T-helper 2 cell treated with Interferon-gamma antibody and Interleukin-4, amounts not matched to agents 5 μg/mL and 100 μg/mL, for 36 hours (primary cell): ENCODE data around the gene STRIP2.
A peak's percentile ranks its signal among the peaks of the same experiment; 100 is the strongest.

Experiments
- DNase-seq: peaks from one replicate; pipeline ENCODE4 v3.0.0; 2021; ENCODE audit warnings: low spot score
- H3K27ac Mint-ChIP-seq: one replicate; pipeline ENCODE4 v1.8.0; 2021; ENCODE audit warnings: mild to moderate bottlenecking, mixed read lengths
- H3K27me3 Mint-ChIP-seq: one replicate; pipeline ENCODE4 v1.8.0; 2021; ENCODE audit warnings: low read depth, mixed read lengths
- H3K36me3 Mint-ChIP-seq: one replicate; pipeline ENCODE4 v1.8.0; 2021; ENCODE audit warnings: low read depth, mixed read lengths
- H3K4me1 Mint-ChIP-seq: one replicate; pipeline ENCODE4 v1.8.0; 2021; ENCODE audit warnings: low read depth, mixed read lengths
- H3K4me3 Mint-ChIP-seq: one replicate; pipeline ENCODE4 v1.8.0; 2022; ENCODE audit warnings: mild to moderate bottlenecking, moderate library complexity, mixed read lengths
- H3K9me3 Mint-ChIP-seq: one replicate; pipeline ENCODE4 v1.8.0; 2021; ENCODE audit warnings: mixed read lengths

STRIP2 gene, protein sequence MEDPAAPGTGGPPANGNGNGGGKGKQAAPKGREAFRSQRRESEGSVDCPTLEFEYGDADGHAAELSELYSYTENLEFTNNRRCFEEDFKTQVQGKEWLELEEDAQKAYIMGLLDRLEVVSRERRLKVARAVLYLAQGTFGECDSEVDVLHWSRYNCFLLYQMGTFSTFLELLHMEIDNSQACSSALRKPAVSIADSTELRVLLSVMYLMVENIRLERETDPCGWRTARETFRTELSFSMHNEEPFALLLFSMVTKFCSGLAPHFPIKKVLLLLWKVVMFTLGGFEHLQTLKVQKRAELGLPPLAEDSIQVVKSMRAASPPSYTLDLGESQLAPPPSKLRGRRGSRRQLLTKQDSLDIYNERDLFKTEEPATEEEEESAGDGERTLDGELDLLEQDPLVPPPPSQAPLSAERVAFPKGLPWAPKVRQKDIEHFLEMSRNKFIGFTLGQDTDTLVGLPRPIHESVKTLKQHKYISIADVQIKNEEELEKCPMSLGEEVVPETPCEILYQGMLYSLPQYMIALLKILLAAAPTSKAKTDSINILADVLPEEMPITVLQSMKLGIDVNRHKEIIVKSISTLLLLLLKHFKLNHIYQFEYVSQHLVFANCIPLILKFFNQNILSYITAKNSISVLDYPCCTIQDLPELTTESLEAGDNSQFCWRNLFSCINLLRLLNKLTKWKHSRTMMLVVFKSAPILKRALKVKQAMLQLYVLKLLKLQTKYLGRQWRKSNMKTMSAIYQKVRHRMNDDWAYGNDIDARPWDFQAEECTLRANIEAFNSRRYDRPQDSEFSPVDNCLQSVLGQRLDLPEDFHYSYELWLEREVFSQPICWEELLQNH

DNA sequence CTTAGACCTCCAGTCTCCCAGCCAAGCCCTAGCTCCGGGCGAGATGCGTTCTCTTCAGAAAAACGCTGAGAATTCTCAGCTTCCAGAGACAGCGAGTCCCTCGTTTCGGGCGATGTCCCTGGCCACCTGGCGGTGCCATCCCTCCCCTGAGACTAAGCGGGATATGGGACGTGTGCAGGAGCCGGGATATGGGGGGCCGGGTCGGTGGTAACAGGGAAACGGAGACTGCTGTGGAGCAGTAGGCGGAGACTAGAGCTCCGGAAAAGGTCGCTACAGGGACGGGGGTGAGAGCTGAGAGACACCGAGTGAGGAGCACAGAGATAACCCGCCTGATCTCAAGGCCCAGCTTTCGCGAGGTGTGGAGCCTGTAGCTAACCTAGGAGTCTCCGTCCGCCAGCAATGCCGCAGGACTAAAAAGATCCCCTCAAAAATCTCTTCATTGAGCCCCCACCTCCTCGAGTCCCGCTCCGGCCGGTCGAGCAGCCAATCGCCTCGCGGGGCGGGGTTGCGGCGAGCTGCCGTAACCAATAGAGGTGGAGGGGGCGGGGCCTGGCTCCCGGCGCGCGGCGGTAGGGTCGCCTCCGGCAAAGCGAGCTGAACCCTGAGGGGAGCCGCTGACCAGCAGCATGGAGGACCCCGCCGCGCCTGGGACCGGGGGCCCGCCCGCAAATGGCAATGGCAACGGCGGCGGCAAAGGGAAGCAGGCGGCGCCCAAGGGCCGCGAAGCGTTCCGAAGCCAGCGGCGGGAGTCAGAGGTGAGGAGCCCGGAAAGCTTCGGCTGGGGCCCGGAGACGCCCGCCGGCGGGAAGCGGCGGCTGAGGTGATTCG, at the start of gene STRIP2:
TSS of gene STRIP2 (plus strand) at position 586 of the 828 bp plus-strand sequence. CDS start at position 627, 41 bp downstream.
- peak; percentile 94 for DNase-seq
- no peaks in the 10 kb centered on the region for H3K9me3 Mint-ChIP-seq
- peak within 1 kb of the TSS; percentile 94 for H3K4me3 Mint-ChIP-seq

DNA sequence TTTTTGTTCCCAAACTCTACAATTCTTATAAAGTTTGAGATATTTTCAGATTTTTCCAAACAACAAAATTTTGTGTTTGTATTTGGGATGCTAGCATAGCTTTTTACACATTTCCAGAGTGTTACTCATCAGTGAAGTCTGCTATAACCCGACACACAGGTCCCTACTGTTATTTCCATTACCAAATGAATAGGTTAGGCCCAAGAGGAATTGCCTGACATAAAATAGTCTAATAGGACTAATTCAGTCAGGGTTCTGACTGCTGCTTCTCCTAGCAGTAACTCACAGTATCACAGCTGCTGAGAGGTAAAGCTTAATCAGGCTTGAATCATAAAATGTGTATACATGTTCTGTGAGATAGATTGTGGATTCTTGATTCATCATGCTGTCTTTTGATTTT, 49.1 kb upstream of the STRIP2 start:
- H3K9me3 Mint-ChIP-seq: no peaks in the 10 kb centered on the region
- H3K4me3 Mint-ChIP-seq: no peak overlapping the region
- peaks cover 1% of the 10 kb centered on the region for H3K36me3 Mint-ChIP-seq
- peaks cover 18% of the 10 kb centered on the region for H3K4me1 Mint-ChIP-seq
- no peak for DNase-seq
- H3K27ac Mint-ChIP-seq: no peak overlapping the region
- no peaks in the 10 kb centered on the region for H3K27me3 Mint-ChIP-seq

More for the DNA sequence above, at the start of gene STRIP2:
- Mint-ChIP-seq H3K4me1 (peaks cover 33% of the 10 kb centered on the region), H3K27me3 (peaks cover 13% of the 10 kb centered on the region), H3K36me3 (no peaks in the 10 kb centered on the region), H3K27ac (peak within 1 kb of the TSS; percentile 81)

DNA sequence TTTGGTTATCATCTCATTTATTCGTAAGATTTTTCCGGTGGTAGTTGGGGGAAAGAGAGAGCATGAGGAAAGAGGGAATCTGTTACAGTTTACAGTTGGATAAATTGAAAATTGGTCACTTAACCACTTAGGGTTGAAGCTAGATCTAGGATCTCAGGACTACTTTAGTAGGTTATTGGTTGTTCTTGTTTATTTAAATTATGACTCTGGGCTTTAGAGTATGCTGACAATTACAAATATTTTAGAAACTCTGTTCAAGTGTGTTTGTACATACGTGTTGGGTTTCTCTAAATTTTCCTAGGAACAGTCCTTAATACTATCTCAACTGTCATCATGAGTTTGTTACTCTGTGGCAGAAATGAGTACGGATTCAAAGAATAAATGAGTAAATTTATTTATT, 48.6 kb upstream of the STRIP2 start:
- Mint-ChIP-seq H3K27ac (no peak overlapping the region), H3K9me3 (no peaks in the 10 kb centered on the region), H3K4me1 (peaks cover 18% of the 10 kb centered on the region), H3K4me3 (no peak overlapping the region), H3K27me3 (no peaks in the 10 kb centered on the region), H3K36me3 (no peaks in the 10 kb centered on the region)
- DNase-seq: no peak

DNA sequence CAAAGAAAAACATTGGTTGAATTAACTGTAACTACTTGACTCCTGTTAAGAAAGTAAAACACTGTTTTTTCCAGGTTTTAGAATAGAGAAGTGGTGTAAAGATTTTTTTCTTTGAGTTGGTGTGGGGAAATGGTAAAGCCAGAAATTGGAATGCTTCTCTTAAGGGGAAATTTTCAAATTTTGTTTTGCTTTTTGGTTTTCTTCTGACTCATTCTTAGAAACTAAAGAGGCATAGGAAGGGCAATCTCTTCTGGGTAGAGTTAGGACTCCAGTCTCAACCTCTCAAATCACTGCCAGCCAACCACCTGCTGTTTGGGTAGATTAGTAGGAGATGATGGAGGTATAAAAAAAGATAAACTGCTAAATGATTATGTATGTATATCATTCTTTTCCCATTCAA, 47.7 kb upstream of the STRIP2 start:
- Mint-ChIP-seq H3K4me1 (peaks cover 16% of the 10 kb centered on the region), H3K9me3 (no peaks in the 10 kb centered on the region), H3K27ac (no peak overlapping the region), H3K27me3 (no peaks in the 10 kb centered on the region), H3K36me3 (no peaks in the 10 kb centered on the region), H3K4me3 (no peak overlapping the region)
- DNase-seq: no peak

DNA sequence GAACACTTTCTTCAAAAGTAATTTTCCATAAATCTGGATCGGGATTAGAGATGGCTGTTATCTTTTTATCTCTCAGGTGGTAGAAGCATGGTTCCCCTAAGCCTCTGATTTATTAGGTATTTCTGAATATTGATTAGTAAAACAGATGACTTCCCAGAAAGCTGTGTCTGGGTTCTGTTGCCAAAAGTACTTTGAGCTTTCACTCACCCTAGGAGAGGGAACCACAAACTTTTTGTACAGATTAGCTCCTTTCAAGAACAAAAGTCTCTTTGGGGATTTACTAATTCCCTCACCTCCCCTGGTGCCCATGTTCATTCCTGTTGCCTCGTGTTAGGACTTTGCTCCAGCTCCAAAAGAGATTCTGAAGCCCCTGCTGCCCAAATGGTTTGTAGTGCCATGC, 46.7 kb upstream of the STRIP2 start:
- DNase-seq: no peak
- Mint-ChIP-seq H3K4me3 (no peak overlapping the region), H3K9me3 (no peaks in the 10 kb centered on the region), H3K27me3 (no peaks in the 10 kb centered on the region), H3K4me1 (peaks cover 9% of the 10 kb centered on the region), H3K27ac (no peak overlapping the region), H3K36me3 (no peaks in the 10 kb centered on the region)

DNA sequence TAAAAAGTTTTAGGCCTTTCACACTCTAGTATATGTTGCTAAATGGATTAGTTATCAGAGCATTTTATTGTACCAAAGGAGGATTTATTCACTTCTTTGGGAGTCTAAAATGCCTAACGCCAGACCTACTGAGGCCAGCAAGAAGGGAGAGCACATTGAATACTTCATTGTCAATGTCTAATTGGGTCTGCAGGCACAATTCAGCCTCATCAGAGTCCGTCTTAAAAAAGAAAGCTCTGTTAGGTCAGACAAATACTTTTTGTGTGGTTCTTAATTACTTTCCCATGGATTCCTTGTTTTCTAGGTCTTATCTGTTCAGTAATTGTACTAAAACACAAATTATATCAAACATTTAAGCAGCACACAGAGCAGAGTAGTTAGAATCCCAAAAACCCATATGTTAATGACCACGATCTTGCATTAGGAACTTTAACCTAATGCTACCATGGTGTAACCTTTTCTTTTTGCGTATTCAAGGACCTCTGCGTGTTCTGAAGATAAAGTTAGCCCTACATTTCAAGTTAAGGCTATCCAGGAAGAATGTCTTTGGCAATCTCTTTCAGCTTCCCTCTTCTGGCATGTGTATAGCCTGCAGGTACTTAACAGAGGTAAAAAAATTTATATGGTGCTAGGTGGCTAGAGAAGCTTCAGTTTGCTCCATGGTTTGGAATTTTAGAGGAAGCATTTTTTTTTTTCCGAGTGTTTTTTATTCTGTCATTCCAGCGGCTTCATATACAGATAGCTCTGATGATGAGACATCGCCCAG, 45.7 kb upstream of the STRIP2 start:
- Mint-ChIP-seq H3K27ac (no peak overlapping the region), H3K4me3 (no peak overlapping the region), H3K4me1 (peaks cover 7% of the 10 kb centered on the region), H3K9me3 (no peaks in the 10 kb centered on the region), H3K36me3 (no peaks in the 10 kb centered on the region), H3K27me3 (no peaks in the 10 kb centered on the region)
- DNase-seq: no peak

DNA sequence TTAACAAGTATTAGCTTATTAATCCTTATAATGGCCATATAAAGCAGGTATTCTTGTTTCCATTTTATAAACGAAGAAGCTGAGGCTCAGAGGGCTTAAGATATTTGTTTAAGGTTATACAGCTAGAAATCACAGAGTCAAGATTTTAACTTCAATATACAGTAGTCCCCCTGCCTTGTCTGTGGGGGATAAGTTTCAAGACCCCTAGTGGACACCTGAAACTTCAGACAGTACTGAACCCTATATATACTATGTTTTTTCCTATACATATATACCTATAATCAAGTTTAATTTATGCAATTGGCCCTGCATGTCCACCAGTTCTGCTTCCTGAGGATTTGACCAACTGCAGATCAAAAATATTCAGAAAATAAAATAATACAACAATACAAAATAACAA, 44.4 kb upstream of the STRIP2 start:
- Mint-ChIP-seq H3K27ac (no peak overlapping the region), H3K4me1 (peaks cover 4% of the 10 kb centered on the region), H3K4me3 (no peak overlapping the region), H3K9me3 (no peaks in the 10 kb centered on the region), H3K36me3 (no peaks in the 10 kb centered on the region), H3K27me3 (no peaks in the 10 kb centered on the region)
- no peak for DNase-seq

DNA sequence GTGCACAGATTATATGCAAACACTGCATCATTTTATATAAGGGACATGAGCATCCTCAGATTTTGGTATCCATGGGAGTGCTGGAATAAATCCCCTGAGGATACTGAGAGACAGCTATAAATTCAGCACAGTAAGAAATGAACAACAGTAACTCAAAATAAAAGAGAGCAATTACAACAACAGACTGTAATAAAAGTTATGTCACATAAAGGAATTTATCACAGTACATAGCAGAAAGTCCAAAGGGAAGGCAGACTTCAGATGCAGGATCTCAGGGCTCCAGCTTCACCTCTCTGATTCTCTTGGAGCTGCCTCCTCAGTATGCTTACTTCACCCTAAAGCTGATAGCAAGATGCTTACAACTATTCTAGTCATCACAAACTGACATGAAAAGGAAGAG, 43.9 kb upstream of the STRIP2 start:
- Mint-ChIP-seq H3K4me1 (peaks cover 4% of the 10 kb centered on the region), H3K4me3 (no peak overlapping the region)

DNA sequence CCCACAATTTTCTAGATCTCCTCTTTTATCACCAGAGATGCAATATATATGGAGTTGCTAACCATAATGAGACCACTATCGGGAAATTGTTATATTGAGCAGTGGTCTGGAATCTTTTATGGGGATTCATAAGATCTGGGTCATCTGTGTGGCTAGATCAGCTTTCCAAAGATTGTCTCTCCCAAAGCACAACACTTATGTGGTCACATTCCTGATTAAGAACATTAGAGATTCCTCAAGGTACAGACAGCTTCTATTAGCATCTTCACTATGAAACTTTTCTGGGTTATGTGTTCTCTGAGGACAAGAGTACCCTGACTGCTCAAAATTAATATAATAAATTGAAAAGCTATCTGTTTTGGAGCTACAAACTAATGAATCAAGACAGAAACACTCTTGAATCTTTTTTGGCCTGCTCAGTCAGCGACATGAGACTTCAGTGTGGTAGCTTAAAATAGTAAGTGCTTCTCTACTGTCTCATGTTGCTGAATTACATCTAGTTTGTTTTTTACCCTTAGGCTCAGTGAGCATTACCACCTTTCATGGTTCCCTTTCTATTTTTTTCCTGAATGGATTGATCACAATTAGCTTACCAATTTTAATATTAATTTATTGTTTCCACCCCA, 42.6 kb upstream of the STRIP2 start:
- H3K27me3 Mint-ChIP-seq: no peaks in the 10 kb centered on the region
- no peak for DNase-seq
- no peak overlapping the region for H3K27ac Mint-ChIP-seq
- no peak overlapping the region for H3K4me3 Mint-ChIP-seq
- no peaks in the 10 kb centered on the region for H3K36me3 Mint-ChIP-seq
- no peaks in the 10 kb centered on the region for H3K9me3 Mint-ChIP-seq
- no peaks in the 10 kb centered on the region for H3K4me1 Mint-ChIP-seq

More for the DNA sequence above, 43.9 kb upstream of the STRIP2 start:
- no peak overlapping the region for H3K27ac Mint-ChIP-seq
- H3K9me3 Mint-ChIP-seq: no peaks in the 10 kb centered on the region
- H3K27me3 Mint-ChIP-seq: no peaks in the 10 kb centered on the region
- H3K36me3 Mint-ChIP-seq: no peaks in the 10 kb centered on the region
- DNase-seq: no peak

DNA sequence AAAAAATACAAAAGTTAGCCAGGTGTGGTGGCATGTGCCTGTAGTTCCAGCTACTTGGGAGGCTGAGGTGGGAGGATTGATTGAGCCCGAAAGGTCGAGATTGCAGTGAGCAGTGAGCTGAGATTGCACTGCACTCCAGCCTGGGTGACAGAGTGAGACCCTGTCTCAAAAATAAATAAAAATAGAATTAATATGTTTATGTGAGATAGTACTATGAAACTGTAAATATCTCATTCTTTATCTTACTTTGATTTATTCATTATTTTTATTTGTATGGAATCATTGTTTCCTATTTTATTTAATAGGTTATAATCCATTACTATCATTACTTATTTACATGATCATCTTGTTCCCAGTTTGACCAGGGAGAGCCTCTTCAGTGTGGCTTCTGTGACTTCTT, 41.0 kb upstream of the STRIP2 start:
- H3K27ac Mint-ChIP-seq: no peak overlapping the region
- no peaks in the 10 kb centered on the region for H3K9me3 Mint-ChIP-seq
- no peak for DNase-seq

DNA sequence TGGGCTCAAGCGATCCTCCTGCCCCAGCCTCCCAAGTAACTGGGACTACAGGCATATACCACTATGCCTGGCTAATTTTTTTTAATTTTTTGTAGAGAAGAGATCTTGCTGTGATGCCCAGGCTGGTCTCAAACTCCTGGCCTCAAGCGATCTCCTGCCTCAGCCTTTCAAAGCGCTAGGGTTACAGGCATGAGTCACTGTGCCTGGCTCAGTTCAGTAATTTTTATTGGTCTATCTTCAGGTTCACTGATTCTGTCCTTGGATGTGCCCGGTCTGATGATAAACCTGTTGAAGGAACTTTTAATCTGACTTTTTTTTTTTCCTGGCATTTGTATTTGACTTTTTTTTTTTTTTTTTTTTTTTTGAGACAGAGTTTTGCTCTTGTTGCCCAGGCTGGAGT, 40.1 kb upstream of the STRIP2 start:
- Mint-ChIP-seq H3K36me3 (no peaks in the 10 kb centered on the region), H3K27ac (no peak overlapping the region), H3K4me1 (no peaks in the 10 kb centered on the region), H3K27me3 (no peaks in the 10 kb centered on the region), H3K4me3 (no peak overlapping the region), H3K9me3 (no peaks in the 10 kb centered on the region)
- no peak for DNase-seq

More for the DNA sequence above, 41.0 kb upstream of the STRIP2 start:
- H3K4me3 Mint-ChIP-seq: no peak overlapping the region
- H3K36me3 Mint-ChIP-seq: no peaks in the 10 kb centered on the region
- no peaks in the 10 kb centered on the region for H3K27me3 Mint-ChIP-seq
- no peaks in the 10 kb centered on the region for H3K4me1 Mint-ChIP-seq

DNA sequence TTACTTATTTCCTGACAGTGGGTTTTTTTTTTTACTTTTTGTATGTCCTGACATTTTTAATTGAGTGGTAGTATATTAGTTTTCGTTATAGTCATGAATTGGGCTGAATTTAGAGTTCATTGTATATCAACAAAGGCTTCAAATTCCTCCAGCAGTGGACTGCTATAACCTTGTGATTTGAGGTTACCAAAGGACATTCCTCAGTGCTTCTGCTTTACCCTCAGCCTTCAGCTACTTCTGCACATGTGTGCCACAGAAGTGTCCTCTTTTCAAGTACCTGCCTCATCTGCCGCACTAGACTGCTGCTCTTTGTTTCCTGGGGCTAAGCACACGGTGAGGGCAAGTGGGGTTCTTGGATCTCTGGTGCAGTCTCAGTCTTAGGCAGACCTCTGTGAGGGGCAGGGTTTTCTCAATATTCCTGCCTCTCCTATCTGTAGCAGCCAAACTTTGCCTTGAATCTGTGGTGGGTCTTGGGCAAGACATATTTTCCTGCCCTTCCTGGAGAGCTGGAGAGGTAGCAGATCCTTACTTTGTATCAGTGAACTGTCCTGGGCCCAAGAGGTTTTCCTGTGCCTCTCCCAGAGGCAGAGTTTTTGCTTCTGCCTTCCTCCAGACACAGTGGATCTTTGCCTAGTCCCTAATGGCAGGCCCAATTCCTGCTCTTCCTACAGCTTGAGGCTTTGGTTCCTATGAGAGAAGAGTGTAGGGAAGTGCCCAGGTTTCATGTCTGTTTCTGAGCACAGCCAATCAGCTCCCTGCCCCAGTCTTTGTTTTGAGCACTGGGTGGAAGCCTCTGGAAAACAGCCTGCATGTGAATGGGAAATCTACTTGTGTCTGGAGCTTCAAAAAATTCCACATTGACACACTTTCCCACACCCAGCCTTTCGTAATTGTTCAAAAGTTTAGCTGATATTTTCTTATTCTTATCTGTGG, 39.0 kb upstream of the STRIP2 start:
- no peak for DNase-seq
- Mint-ChIP-seq H3K4me1 (no peaks in the 10 kb centered on the region), H3K36me3 (no peaks in the 10 kb centered on the region), H3K9me3 (no peaks in the 10 kb centered on the region), H3K4me3 (no peak overlapping the region), H3K27me3 (no peaks in the 10 kb centered on the region), H3K27ac (no peak overlapping the region)
